ENCODE measurements around the gene POTEF. TPM values are rescaled to one million over a fixed set of nuclear protein-coding genes. Genes with fewer than 3 reads are reported as not detected.
"Not testable (repeated sequence)": the region's sequence is repeated elsewhere in the genome, so short reads cannot be mapped to it uniquely, and the experiment has no call there.

The POTEF gene
- polyA plus RNA-seq (2013, experiment 1 of 2), result 0.01 TPM
- 0.01 TPM for polyA plus RNA-seq (2013, experiment 2 of 2)

DNA sequence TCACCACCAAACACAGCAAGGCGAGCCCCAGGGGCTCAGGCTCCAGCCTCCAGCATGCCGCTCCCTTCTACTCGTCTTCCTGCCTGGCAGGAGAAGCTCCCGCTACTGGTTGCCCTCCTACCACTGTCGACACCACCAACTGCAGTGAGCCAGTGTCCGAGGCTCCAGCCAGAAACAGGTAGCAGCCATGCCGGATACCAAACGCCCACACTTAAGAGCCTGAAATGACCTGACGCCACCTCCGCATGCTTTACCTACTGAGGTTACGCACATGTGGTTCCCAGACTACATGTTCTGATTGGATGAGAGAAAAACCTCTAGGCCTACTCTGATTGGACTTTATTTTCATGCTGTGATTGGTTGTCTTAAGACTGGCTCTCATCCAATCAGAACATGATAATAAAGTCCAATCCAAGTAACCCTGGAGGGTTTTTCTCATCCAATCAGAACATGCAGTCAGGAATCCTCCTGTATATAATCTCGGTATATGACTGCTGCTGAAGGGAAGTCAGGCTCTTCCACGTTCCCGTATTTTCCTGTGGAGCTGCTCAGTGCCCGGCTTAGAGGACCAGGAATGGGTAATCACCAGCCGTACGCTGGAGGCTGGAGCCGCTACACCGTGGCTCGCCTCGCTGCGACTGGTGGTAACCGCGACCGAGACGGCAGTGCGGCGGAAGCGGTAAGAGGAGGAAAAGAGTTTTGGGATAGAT lies at the start of gene POTEF:
TSS of gene POTEF (minus strand) at position 103 of the 710 bp plus-strand sequence. CDS start 8,707 bp downstream, outside the sequence.
- not testable (repeated sequence) for H4K5ac ChIP-seq (ENCODE audit: low read length); H3K9ac ChIP-seq (ENCODE audit: low read length); H3K79me2 ChIP-seq (ENCODE audit: control insufficient read depth, insufficient read depth, low read length); H2AK5ac ChIP-seq (ENCODE audit: low read length); H3K27me3 ChIP-seq (ENCODE audit: insufficient read depth, low read length, poor library complexity); H3K4ac ChIP-seq (ENCODE audit: low read depth, low read length); H4K8ac ChIP-seq (ENCODE audit: low read depth, low read length); H3K4me3 ChIP-seq (ENCODE audit: low read length); H3K79me1 ChIP-seq (ENCODE audit: low read length); H3K56ac ChIP-seq (ENCODE audit: low read length); H3K23ac ChIP-seq (ENCODE audit: low read length); H2BK5ac ChIP-seq (ENCODE audit: low read length); H3K4me1 ChIP-seq (ENCODE audit: control insufficient read depth, low read depth, low read length); H2BK120ac ChIP-seq (ENCODE audit: low read depth, low read length); H3K4me2 ChIP-seq (ENCODE audit: low read length); H2BK15ac ChIP-seq (replicated peaks; ENCODE audit: low read depth); H3K27ac ChIP-seq (ENCODE audit: low read depth, low read length); H3K36me3 ChIP-seq (ENCODE audit: control insufficient read depth, insufficient read depth, low read length); H3K18ac ChIP-seq (ENCODE audit: low read length)
- no CpG with 5 or more reads among the region's 29 CpGs for WGBS (ENCODE audit: extremely low coverage, insufficient coverage, low lambda C conversion rate)
- peak; percentile 11 for DNase-seq

GRCh38 chr2:130174866-130175265 lies 45.8 kb upstream of the POTEF start:
- not testable (repeated sequence) for DNase-seq; H3K79me1 ChIP-seq (ENCODE audit: low read length); H3K36me3 ChIP-seq (ENCODE audit: control insufficient read depth, insufficient read depth, low read length); H2BK5ac ChIP-seq (ENCODE audit: low read length); H4K5ac ChIP-seq (ENCODE audit: low read length); H3K27ac ChIP-seq (ENCODE audit: low read depth, low read length); H2AK5ac ChIP-seq (ENCODE audit: low read length); H3K9ac ChIP-seq (ENCODE audit: low read length); H2BK120ac ChIP-seq (ENCODE audit: low read depth, low read length); H3K27me3 ChIP-seq (ENCODE audit: insufficient read depth, low read length, poor library complexity); H2BK15ac ChIP-seq (replicated peaks; ENCODE audit: low read depth); H4K8ac ChIP-seq (ENCODE audit: low read depth, low read length); H3K4me1 ChIP-seq (ENCODE audit: control insufficient read depth, low read depth, low read length); H3K4me2 ChIP-seq (ENCODE audit: low read length); H3K4me3 ChIP-seq (ENCODE audit: low read length); H3K18ac ChIP-seq (ENCODE audit: low read length); H3K56ac ChIP-seq (ENCODE audit: low read length); H3K4ac ChIP-seq (ENCODE audit: low read depth, low read length); H3K23ac ChIP-seq (ENCODE audit: low read length)
- WGBS (ENCODE audit: extremely low coverage, insufficient coverage, low lambda C conversion rate), result no CpG with 5 or more reads among the region's 5 CpGs
- peaks cover 32% of the 10 kb centered on the region for H3K79me2 ChIP-seq (ENCODE audit: control insufficient read depth, insufficient read depth, low read length)

- no peak overlapping the region for H3K56ac ChIP-seq (ENCODE audit: low read length)
- H3K18ac ChIP-seq (ENCODE audit: low read length), result no peak overlapping the region
- H2AK5ac ChIP-seq (ENCODE audit: low read length), result no peak overlapping the region
- DNase-seq, result no peak
- no peak overlapping the region for H2BK120ac ChIP-seq (ENCODE audit: low read depth, low read length)
- H3K79me1 ChIP-seq (ENCODE audit: low read length), result no peaks in the 10 kb centered on the region
- no peak overlapping the region for H3K9ac ChIP-seq (ENCODE audit: low read length)
- no peak overlapping the region for H2BK15ac ChIP-seq (replicated peaks; ENCODE audit: low read depth)
- H3K4me1 ChIP-seq (ENCODE audit: control insufficient read depth, low read depth, low read length), result no peaks in the 10 kb centered on the region
- H3K4ac ChIP-seq (ENCODE audit: low read depth, low read length), result no peak overlapping the region
- H4K8ac ChIP-seq (ENCODE audit: low read depth, low read length), result no peak overlapping the region
- H3K4me2 ChIP-seq (ENCODE audit: low read length), result no peak overlapping the region
- H3K23ac ChIP-seq (ENCODE audit: low read length), result no peak overlapping the region
- H3K27ac ChIP-seq (ENCODE audit: low read depth, low read length), result no peak overlapping the region
- WGBS (ENCODE audit: extremely low coverage, insufficient coverage, low lambda C conversion rate), result no CpG with 5 or more reads among the region's 7 CpGs
- H3K79me2 ChIP-seq (ENCODE audit: control insufficient read depth, insufficient read depth, low read length), result no peaks in the 10 kb centered on the region
- H4K5ac ChIP-seq (ENCODE audit: low read length), result no peak overlapping the region
- no peak overlapping the region for H3K4me3 ChIP-seq (ENCODE audit: low read length)
- H3K27me3 ChIP-seq (ENCODE audit: insufficient read depth, low read length, poor library complexity), result no peaks in the 10 kb centered on the region
- no peak overlapping the region for H2BK5ac ChIP-seq (ENCODE audit: low read length)
- H3K36me3 ChIP-seq (ENCODE audit: control insufficient read depth, insufficient read depth, low read length), result peaks cover 8% of the 10 kb centered on the region
These were observed 40.9 kb upstream of the POTEF start for GRCh38 chr2:130169896-130170295.

GRCh38 chr2:130169163-130169562 lies 40.1 kb upstream of the POTEF start:
- no CpG with 5 or more reads among the region's 3 CpGs for WGBS (ENCODE audit: extremely low coverage, insufficient coverage, low lambda C conversion rate)
- not testable (repeated sequence) for H3K9ac ChIP-seq (ENCODE audit: low read length); H3K18ac ChIP-seq (ENCODE audit: low read length); H3K79me1 ChIP-seq (ENCODE audit: low read length); H4K5ac ChIP-seq (ENCODE audit: low read length); H3K27ac ChIP-seq (ENCODE audit: low read depth, low read length); H3K27me3 ChIP-seq (ENCODE audit: insufficient read depth, low read length, poor library complexity); H3K56ac ChIP-seq (ENCODE audit: low read length); H3K36me3 ChIP-seq (ENCODE audit: control insufficient read depth, insufficient read depth, low read length); DNase-seq; H2AK5ac ChIP-seq (ENCODE audit: low read length); H4K8ac ChIP-seq (ENCODE audit: low read depth, low read length); H3K4me2 ChIP-seq (ENCODE audit: low read length); H2BK120ac ChIP-seq (ENCODE audit: low read depth, low read length); H3K4me3 ChIP-seq (ENCODE audit: low read length); H3K79me2 ChIP-seq (ENCODE audit: control insufficient read depth, insufficient read depth, low read length); H3K4ac ChIP-seq (ENCODE audit: low read depth, low read length); H3K23ac ChIP-seq (ENCODE audit: low read length); H3K4me1 ChIP-seq (ENCODE audit: control insufficient read depth, low read depth, low read length); H2BK15ac ChIP-seq (replicated peaks; ENCODE audit: low read depth); H2BK5ac ChIP-seq (ENCODE audit: low read length)

DNA sequence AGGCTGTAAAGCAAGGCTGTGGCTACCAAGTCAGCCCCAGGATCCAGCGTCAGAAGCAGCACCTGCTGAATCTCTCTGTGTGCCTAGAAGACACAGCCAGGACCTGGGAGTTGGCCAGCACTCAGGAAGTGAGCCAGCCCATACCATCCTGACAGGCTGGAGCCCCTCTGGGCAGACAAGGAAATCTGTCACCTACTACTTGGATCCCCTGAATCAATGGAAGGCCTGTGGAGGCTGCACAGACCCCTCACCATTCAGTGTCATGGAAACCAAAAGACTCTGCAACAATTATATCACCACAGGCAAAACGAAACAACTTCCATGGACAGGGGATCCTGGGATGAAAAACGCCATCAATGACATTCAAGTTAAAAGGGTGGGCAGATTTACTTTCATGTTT lies 37.6 kb upstream of the POTEF start:
- H3K27me3 ChIP-seq (ENCODE audit: insufficient read depth, low read length, poor library complexity); H3K79me2 ChIP-seq (ENCODE audit: control insufficient read depth, insufficient read depth, low read length); H3K23ac ChIP-seq (ENCODE audit: low read length); H3K4me1 ChIP-seq (ENCODE audit: control insufficient read depth, low read depth, low read length); H3K4me3 ChIP-seq (ENCODE audit: low read length); H3K36me3 ChIP-seq (ENCODE audit: control insufficient read depth, insufficient read depth, low read length); H2AK5ac ChIP-seq (ENCODE audit: low read length); DNase-seq; H3K27ac ChIP-seq (ENCODE audit: low read depth, low read length); H2BK120ac ChIP-seq (ENCODE audit: low read depth, low read length); H3K4ac ChIP-seq (ENCODE audit: low read depth, low read length); H2BK5ac ChIP-seq (ENCODE audit: low read length); H4K8ac ChIP-seq (ENCODE audit: low read depth, low read length); H3K4me2 ChIP-seq (ENCODE audit: low read length); H3K18ac ChIP-seq (ENCODE audit: low read length); H3K56ac ChIP-seq (ENCODE audit: low read length); H4K5ac ChIP-seq (ENCODE audit: low read length); H2BK15ac ChIP-seq (replicated peaks; ENCODE audit: low read depth); H3K9ac ChIP-seq (ENCODE audit: low read length); H3K79me1 ChIP-seq (ENCODE audit: low read length): not testable (repeated sequence)
- no CpG with 5 or more reads among the region's 3 CpGs for WGBS (ENCODE audit: extremely low coverage, insufficient coverage, low lambda C conversion rate)
